ENCODE data around the gene RHOA. TPM values are rescaled to one million over a fixed set of nuclear protein-coding genes. Genes with fewer than 3 reads are reported as not detected.

The RHOA gene
- total RNA-seq, 2 donors from 2014 or later = 216 to 252 TPM

DNA sequence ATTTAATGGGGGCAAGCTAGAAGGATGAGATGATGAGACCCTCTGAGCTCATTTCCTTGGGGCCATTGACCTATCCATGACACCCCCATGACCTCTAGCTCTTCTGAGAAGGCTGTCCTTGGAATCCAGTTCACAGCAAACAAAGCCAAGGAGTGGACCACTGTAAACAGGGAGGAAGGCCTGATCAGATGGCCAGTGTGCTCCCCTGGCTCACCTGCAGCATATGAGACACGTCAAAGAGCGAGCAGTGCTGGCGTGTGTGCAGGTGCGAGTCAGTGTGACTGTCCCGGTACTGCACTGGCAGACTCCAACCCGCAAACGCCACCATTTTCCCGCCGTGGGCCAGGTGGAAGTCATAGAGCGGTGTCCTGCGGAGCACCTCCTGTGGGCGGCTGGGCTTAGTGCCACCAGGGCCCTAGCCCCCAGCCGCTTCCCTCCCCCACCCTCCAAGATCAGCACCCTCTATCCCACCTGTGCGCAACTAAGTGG lies 10.2 kb upstream of the RHOA start:
- WGBS, 2 donors = 6 to 13% methylated on average over 4 to 14 of the region's 14 CpGs
- H3K27me3 ChIP-seq = no peaks in the 10 kb centered on the region
- H3K27ac ChIP-seq = peak overlapping the region; percentile 67 to 83 (median 80)
- TF ChIP-seq, protein P1, sequence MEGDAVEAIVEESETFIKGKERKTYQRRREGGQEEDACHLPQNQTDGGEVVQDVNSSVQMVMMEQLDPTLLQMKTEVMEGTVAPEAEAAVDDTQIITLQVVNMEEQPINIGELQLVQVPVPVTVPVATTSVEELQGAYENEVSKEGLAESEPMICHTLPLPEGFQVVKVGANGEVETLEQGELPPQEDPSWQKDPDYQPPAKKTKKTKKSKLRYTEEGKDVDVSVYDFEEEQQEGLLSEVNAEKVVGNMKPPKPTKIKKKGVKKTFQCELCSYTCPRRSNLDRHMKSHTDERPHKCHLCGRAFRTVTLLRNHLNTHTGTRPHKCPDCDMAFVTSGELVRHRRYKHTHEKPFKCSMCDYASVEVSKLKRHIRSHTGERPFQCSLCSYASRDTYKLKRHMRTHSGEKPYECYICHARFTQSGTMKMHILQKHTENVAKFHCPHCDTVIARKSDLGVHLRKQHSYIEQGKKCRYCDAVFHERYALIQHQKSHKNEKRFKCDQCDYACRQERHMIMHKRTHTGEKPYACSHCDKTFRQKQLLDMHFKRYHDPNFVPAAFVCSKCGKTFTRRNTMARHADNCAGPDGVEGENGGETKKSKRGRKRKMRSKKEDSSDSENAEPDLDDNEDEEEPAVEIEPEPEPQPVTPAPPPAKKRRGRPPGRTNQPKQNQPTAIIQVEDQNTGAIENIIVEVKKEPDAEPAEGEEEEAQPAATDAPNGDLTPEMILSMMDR (IDR thresholded peaks at IDR 0.05) = peak in 1 of 7 experiments; percentile 12
- TF ChIP-seq POLR2A (IDR thresholded peaks at IDR 0.05) = no peak
- H3K9me3 ChIP-seq = no peaks in the 10 kb centered on the region
- DNase-seq = peak in 2 of 4 donors; percentile 39
- H3K4me1 ChIP-seq = peaks cover 36% of the 10 kb centered on the region
- intact Hi-C loops (cut with DNase I) = loop anchor here (10.0 kb wide), 1 partner anchor 77 kb away; the partner anchor contains the start of gene USP4
- ATAC-seq = peak; percentile 31
- no peaks in the 10 kb centered on the region for H3K36me3 ChIP-seq (replicated peaks in 1 of 2; ENCODE audit: insufficient read depth in 1 of 2, low read depth in 2 of 2)
- H3K4me3 ChIP-seq = peak overlapping the region in 1 of 2 donors; percentile 48

DNA sequence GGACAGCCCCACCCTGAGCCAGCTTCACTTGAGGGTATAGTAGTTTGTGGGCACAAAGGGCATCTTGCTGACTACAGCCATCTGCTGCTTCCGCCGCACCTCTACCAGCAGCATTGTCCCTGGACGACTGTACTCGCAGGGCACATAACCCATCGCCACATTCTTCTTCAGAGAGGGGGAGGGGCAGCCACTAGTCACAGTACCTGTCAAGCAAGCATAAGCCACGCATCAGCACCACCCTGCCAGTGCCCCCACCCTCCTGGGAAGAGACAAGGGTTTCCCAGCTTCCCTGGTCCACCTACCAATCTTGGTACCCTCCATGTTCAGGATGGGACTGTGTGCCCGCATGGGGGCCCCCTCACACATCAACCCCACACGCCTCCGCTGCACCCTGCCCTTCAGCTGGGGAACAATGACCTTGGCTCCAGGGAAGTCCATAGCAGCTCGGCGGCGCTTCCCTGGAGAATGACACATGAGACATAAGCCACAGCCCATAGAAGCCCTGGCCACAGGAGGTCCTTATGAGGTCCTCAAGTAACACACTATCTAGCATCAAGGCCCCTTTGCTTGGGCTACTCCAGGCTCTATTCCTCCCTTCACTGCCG lies 5.8 kb upstream of the RHOA start:
- H3K9me3 ChIP-seq = no peaks in the 10 kb centered on the region
- DNase-seq (no peak), ATAC-seq (no peak)
- H3K27me3 ChIP-seq = no peaks in the 10 kb centered on the region
- TF ChIP-seq, protein P1 (IDR thresholded peaks at IDR 0.05) = no peak
- 79 to 100% methylated on average over 1 to 9 of the region's 13 CpGs for WGBS, 2 donors
- no peak overlapping the region for H3K27ac ChIP-seq
- no peaks in the 10 kb centered on the region for H3K36me3 ChIP-seq (replicated peaks in 1 of 2; ENCODE audit: insufficient read depth in 1 of 2, low read depth in 2 of 2)
- intact Hi-C loops (cut with DNase I) = no loop called here
- no peak overlapping the region for H3K4me3 ChIP-seq
- peaks cover 41% of the 10 kb centered on the region for H3K4me1 ChIP-seq

DNA sequence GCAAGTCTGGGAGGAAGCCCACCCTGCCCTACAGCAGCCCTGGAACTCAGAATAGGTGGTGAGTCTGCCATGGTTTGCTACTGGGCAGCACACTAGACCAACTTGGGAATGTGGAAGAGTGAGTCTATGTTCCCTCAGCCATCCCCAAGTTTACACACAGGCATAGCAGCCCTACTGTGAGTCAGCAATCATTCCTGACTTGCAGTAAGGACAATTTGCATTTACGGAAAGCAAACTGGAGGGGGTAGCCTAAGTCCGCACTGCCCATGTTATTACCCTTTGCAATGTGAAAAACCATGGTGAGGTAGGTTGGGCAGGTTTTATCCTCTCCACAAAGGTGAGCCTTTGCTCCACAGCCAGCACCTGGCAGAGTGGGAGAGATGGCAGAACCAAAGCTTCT lies 5.1 kb upstream of the RHOA start:
- DNase-seq (no peak), ATAC-seq (no peak)
- intact Hi-C loops (cut with DNase I) = no loop called here
- H3K4me3 ChIP-seq = no peak overlapping the region
- WGBS, 2 donors = 90 to 94% methylated on average over 2 of the region's 2 CpGs
- H3K4me1 ChIP-seq = peaks cover 34% of the 10 kb centered on the region
- H3K27ac ChIP-seq = peak overlapping the region in 2 of 4 donors; percentile 0 to 22
- H3K9me3 ChIP-seq = no peaks in the 10 kb centered on the region
- no peaks in the 10 kb centered on the region for H3K27me3 ChIP-seq
- no peaks in the 10 kb centered on the region for H3K36me3 ChIP-seq (replicated peaks in 1 of 2; ENCODE audit: insufficient read depth in 1 of 2, low read depth in 2 of 2)
- TF ChIP-seq POLR2A (IDR thresholded peaks at IDR 0.05) = no peak
- TF ChIP-seq, protein P1 (IDR thresholded peaks at IDR 0.05) = no peak

DNA sequence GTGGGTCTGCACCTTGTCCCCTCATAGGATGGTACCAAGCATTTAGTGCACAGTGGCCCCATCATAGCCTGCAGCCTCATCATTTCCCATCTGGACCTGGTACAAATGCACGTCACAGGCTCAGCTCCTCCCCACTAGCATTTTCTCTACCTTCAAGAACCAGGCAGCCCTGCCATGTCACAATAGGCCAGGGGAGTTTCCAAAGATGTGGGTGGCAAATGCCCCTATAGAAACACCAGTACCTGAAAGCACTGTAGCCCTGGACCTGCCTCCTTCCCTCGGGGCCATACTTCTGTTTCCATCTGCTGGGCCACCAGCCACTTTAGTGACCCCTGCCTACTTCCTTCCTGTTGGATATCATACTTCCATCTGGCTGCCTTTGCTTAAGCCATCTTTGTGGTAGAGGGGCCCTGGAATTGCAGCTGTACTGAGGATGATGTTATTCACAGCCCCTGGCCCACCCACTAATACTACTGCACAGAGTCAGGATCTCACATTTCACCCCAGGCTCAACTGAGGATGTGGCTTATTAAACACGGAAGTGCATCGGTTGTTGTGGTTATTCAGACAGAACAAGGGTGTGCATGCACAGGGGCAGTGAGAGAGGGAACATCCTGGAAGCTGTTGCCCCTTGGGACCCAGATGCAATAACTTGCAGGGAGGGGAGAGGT lies 4.3 kb upstream of the RHOA start:
- H3K4me3 ChIP-seq = no peak overlapping the region
- H3K27ac ChIP-seq = peak overlapping the region in 2 of 4 donors; percentile 22 to 43
- ATAC-seq = no peak
- no peaks in the 10 kb centered on the region for H3K9me3 ChIP-seq
- intact Hi-C loops (cut with DNase I) = no loop called here
- no peaks in the 10 kb centered on the region for H3K36me3 ChIP-seq (replicated peaks in 1 of 2; ENCODE audit: insufficient read depth in 1 of 2, low read depth in 2 of 2)
- no peaks in the 10 kb centered on the region for H3K27me3 ChIP-seq
- H3K4me1 ChIP-seq = peaks cover 26% of the 10 kb centered on the region
- peak in 1 of 4 donors; percentile 39 for DNase-seq
- WGBS, 2 donors = 28 to 67% methylated on average over 2 to 4 of the region's 4 CpGs
- TF ChIP-seq, protein P1 (IDR thresholded peaks at IDR 0.05) = no peak
- TF ChIP-seq POLR2A (IDR thresholded peaks at IDR 0.05) = no peak
